ENCODE data around the gene IQCK. TPM values are rescaled to one million over a fixed set of nuclear protein-coding genes. Genes with fewer than 3 reads are reported as not detected.

The IQCK gene
- total RNA-seq, 1 donor from 2014 or later: 1.3 TPM

- no peak for FAIRE-seq
- no peak for TF ChIP-seq CTCF (IDR thresholded peaks at IDR 0.05; ENCODE audit: insufficient read depth, low read length, severe bottlenecking)
- H3K27me3 ChIP-seq (ENCODE audit: control insufficient read depth, insufficient read depth, low read length): no peaks in the 10 kb centered on the region
- no peak for DNase-seq (ENCODE audit: low read depth)
- H3K4me3 ChIP-seq (ENCODE audit: low read depth, low read length): no peak overlapping the region
- no peaks in the 10 kb centered on the region for H3K36me3 ChIP-seq (ENCODE audit: control insufficient read depth, insufficient read depth, low read length)
Measured at GRCh38 chr16:19815418-19815817, 97.3 kb downstream of the IQCK start.

GRCh38 chr16:19817122-19817521 is 99.1 kb downstream of the IQCK start:
- DNase-seq (ENCODE audit: low read depth) (no peak), FAIRE-seq (no peak)
- Histone ChIP-seq H3K4me3 (ENCODE audit: low read depth, low read length) (no peak overlapping the region), H3K27me3 (ENCODE audit: control insufficient read depth, insufficient read depth, low read length) (no peaks in the 10 kb centered on the region), H3K36me3 (ENCODE audit: control insufficient read depth, insufficient read depth, low read length) (no peaks in the 10 kb centered on the region)
- TF ChIP-seq CTCF (IDR thresholded peaks at IDR 0.05; ENCODE audit: insufficient read depth, low read length, severe bottlenecking): no peak

GRCh38 chr16:19817875-19818274 is 99.8 kb downstream of the IQCK start:
- H3K36me3 ChIP-seq (ENCODE audit: control insufficient read depth, insufficient read depth, low read length): no peaks in the 10 kb centered on the region
- DNase-seq (ENCODE audit: low read depth) (no peak), FAIRE-seq (no peak)
- H3K27me3 ChIP-seq (ENCODE audit: control insufficient read depth, insufficient read depth, low read length): no peaks in the 10 kb centered on the region
- no peak overlapping the region for H3K4me3 ChIP-seq (ENCODE audit: low read depth, low read length)
- TF ChIP-seq CTCF (IDR thresholded peaks at IDR 0.05; ENCODE audit: insufficient read depth, low read length, severe bottlenecking): no peak

- DNase-seq (ENCODE audit: low read depth) (no peak), FAIRE-seq (no peak)
- Histone ChIP-seq H3K4me3 (ENCODE audit: low read depth, low read length) (no peak overlapping the region), H3K36me3 (ENCODE audit: control insufficient read depth, insufficient read depth, low read length) (no peaks in the 10 kb centered on the region), H3K27me3 (ENCODE audit: control insufficient read depth, insufficient read depth, low read length) (no peaks in the 10 kb centered on the region)
- TF ChIP-seq CTCF (IDR thresholded peaks at IDR 0.05; ENCODE audit: insufficient read depth, low read length, severe bottlenecking): no peak
Measured at GRCh38 chr16:19822533-19822932, 104.5 kb downstream of the IQCK start.

GRCh38 chr16:19823322-19823721 is 105.3 kb downstream of the IQCK start:
- DNase-seq (ENCODE audit: low read depth) (no peak), FAIRE-seq (no peak)
- TF ChIP-seq CTCF (IDR thresholded peaks at IDR 0.05; ENCODE audit: insufficient read depth, low read length, severe bottlenecking): no peak
- Histone ChIP-seq H3K4me3 (ENCODE audit: low read depth, low read length) (no peak overlapping the region), H3K36me3 (ENCODE audit: control insufficient read depth, insufficient read depth, low read length) (no peaks in the 10 kb centered on the region), H3K27me3 (ENCODE audit: control insufficient read depth, insufficient read depth, low read length) (no peaks in the 10 kb centered on the region)

GRCh38 chr16:19824216-19824615 is 106.1 kb downstream of the IQCK start:
- FAIRE-seq (no peak), DNase-seq (ENCODE audit: low read depth) (no peak)
- TF ChIP-seq CTCF (IDR thresholded peaks at IDR 0.05; ENCODE audit: insufficient read depth, low read length, severe bottlenecking): no peak
- Histone ChIP-seq H3K36me3 (ENCODE audit: control insufficient read depth, insufficient read depth, low read length) (no peaks in the 10 kb centered on the region), H3K4me3 (ENCODE audit: low read depth, low read length) (no peak overlapping the region), H3K27me3 (ENCODE audit: control insufficient read depth, insufficient read depth, low read length) (no peaks in the 10 kb centered on the region)
